ENCODE results near the gene ZBTB39.

The ZBTB39 gene

GRCh38 chr12:57016348-57016747 lies 10.0 kb upstream of the ZBTB39 start, which contains the start of gene TAC3:
TSS of gene TAC3 (minus strand) at chr12:57016529. CDS start at chr12:57015797, 732 bp downstream.
- no peak for DNase-seq (ENCODE audit: insufficient read length, low spot score)
- no peak for FAIRE-seq
- TF ChIP-seq, protein P1, sequence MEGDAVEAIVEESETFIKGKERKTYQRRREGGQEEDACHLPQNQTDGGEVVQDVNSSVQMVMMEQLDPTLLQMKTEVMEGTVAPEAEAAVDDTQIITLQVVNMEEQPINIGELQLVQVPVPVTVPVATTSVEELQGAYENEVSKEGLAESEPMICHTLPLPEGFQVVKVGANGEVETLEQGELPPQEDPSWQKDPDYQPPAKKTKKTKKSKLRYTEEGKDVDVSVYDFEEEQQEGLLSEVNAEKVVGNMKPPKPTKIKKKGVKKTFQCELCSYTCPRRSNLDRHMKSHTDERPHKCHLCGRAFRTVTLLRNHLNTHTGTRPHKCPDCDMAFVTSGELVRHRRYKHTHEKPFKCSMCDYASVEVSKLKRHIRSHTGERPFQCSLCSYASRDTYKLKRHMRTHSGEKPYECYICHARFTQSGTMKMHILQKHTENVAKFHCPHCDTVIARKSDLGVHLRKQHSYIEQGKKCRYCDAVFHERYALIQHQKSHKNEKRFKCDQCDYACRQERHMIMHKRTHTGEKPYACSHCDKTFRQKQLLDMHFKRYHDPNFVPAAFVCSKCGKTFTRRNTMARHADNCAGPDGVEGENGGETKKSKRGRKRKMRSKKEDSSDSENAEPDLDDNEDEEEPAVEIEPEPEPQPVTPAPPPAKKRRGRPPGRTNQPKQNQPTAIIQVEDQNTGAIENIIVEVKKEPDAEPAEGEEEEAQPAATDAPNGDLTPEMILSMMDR (IDR thresholded peaks at IDR 0.05; ENCODE audit: insufficient read depth, missing control alignments): no peak

DNA sequence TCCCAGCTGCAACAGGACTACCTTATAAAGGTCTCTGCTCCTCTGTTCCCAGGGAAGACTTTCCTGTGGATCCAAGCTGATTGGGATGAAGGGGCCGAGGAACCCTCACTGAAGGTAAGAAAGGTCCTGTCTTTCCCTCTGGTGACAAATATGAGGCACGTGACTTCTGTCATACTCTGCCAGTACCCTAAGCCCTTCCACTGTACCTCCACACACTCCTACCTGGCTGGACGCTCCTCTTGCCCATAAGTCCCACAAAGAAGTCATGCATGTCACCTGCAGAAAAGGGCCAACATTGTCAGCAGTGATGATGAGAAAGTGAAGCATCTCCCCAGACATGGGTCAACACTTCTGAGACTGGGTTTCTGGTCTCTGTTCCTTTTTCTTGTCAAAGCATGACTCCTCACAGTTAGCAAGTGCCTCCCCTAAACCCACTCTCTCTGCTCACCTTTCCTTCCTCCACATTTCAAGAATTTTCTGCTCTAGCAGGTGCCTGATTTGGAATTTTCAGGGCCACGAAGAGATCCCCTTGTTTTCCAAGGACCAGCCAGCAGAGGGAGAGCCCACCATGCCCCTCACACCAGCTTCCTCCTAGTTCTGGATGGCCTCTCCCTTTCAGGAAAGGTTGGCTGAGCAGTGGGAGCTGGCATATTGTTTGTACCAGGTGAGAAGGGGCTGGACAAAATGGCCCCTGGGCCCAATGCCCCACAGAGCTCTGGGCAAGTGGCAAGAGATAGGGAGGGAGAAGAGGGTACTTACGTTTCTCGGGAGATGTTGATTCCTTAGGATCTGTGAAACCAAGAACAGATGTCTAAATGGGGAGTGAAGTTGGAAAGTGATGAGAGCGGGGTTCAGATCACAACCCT lies 6.5 kb upstream of the ZBTB39 start:
- DNase-seq (ENCODE audit: insufficient read length, low spot score) (no peak), FAIRE-seq (no peak)
- TF ChIP-seq, protein P1 (IDR thresholded peaks at IDR 0.05; ENCODE audit: insufficient read depth, missing control alignments): peak; percentile 26

GRCh38 chr12:57011438-57012424 lies 5.4 kb upstream of the ZBTB39 start:
- TF ChIP-seq, protein P1 (IDR thresholded peaks at IDR 0.05; ENCODE audit: insufficient read depth, missing control alignments): no peak
- DNase-seq (ENCODE audit: insufficient read length, low spot score) (no peak), FAIRE-seq (no peak)

DNA sequence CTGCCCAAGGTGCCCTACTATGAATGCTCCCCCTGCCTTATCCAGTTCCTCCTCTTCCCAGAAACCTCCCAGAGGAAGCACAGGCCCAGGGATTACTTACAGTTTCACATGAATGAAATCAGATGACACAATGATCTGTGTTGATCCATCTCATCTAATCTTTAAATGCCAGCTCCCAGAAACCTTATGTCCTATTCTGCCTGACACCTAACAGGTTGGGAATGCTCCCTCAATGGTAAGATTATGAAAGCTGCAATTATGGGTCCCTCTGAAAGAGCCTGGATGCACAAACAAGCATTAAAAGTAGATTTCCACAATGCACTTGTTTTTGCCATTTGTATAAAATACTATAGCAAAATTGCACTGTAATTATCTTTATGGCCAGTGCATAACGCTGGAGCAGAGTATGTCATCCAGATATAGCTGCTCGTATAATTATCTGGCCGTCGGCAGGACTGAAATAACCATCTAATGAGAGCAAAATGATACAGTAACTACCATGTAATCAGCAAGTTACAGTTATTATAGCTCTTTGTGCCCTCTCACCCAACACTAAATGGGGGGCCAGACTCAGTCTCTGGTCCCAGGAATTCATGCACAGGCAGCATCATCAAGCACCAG lies 4.4 kb upstream of the ZBTB39 start:
- DNase-seq (ENCODE audit: insufficient read length, low spot score) (no peak), FAIRE-seq (no peak)
- TF ChIP-seq, protein P1 (IDR thresholded peaks at IDR 0.05; ENCODE audit: insufficient read depth, missing control alignments): no peak

- FAIRE-seq (no peak), DNase-seq (ENCODE audit: insufficient read length, low spot score) (no peak)
- TF ChIP-seq, protein P1 (IDR thresholded peaks at IDR 0.05; ENCODE audit: insufficient read depth, missing control alignments): no peak
Observed at GRCh38 chr12:57009949-57010626, 3.7 kb upstream of the ZBTB39 start.

DNA sequence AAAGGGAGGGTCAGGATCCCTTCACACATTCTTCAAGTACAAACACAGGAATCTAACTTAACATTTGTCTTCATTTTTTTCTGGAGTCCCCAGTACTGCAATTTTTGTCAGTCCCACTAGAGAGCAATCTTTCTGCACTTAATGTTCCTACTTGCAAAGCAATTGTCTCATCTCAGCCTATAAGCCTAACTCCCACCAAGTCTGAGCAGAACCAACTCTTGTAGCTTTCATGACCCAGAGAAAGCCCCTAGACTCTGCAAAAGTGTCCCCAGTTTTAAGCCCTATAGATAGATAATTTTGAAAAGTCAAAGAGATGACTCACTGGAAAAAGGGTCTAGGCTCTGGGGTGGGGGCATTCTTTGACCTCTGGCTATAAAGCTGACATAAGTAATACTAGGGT lies 1.8 kb upstream of the ZBTB39 start:
- TF ChIP-seq, protein P1 (IDR thresholded peaks at IDR 0.05; ENCODE audit: insufficient read depth, missing control alignments): peak; percentile 82
- no peak for DNase-seq (ENCODE audit: insufficient read length, low spot score)
- no peak for FAIRE-seq
